Testis (tissue), 3 donors: ENCODE measurements around the gene C4orf17. TPM values are rescaled to one million over a fixed set of nuclear protein-coding genes. Genes with fewer than 3 reads are reported as not detected.

ENCODE experiments used
- DNase-seq: peaks from one replicate; pipeline ENCODE4 v3.0.0-alpha.2; 2019
- H3K27ac ChIP-seq, 2 donors: fragments of 200-600 bp; sonication (generic); one replicate each; pipeline ENCODE4 v1.5.1; 2019
- H3K27me3 ChIP-seq: fragments of 200-600 bp; sonication (generic); one replicate; pipeline ENCODE4 v1.5.1; 2019
- H3K36me3 ChIP-seq: fragments of 200-600 bp; sonication (generic); one replicate; pipeline ENCODE4 v1.5.1; 2017; ENCODE audit warnings: low read depth; ENCODE audit errors: missing control alignments
- H3K4me1 ChIP-seq: fragments of 200-600 bp; sonication (generic); one replicate; pipeline ENCODE4 v1.5.1; 2019
- H3K4me3 ChIP-seq, 2 donors: fragments of 200-600 bp; sonication (generic); one replicate each; pipeline ENCODE4 v1.5.1; 2017 to 2019
- H3K9me3 ChIP-seq: fragments of 200-600 bp; sonication (generic); one replicate; pipeline ENCODE4 v1.5.1; 2017
- POLR2A ChIP-seq: fragments of 450-650 bp; IDR thresholded peaks from one replicate; pipeline ENCODE4 v1.6.1; 2017; ENCODE audit warnings: antibody characterized with exemption, mild to moderate bottlenecking, moderate library complexity
- WGBS, 2 donors: methylation state at CpG; one replicate each; pipeline ENCODE4 v1.1.5; 2018; 5-methylcytosine and 5-hydroxymethylcytosine counted together
- intact Hi-C: fragments of 100-400 bp; cut with DNase I; formaldehyde crosslinking; loops from one replicate; pipeline ENCODE4 v1.15.1; 2023; ENCODE audit warnings: low total_unique reads
- polyA plus RNA-seq: library from polyadenylated mRNA; stranded (reverse); fragments of 350-450 nt; fragmentation: Illumina TruSeq; extraction: RNeasy Lipid Tissue Mini Kit (QIAGEN cat#74804); gene quantifications from one replicate; pipeline ENCODE4 v1.2.3, GENCODE V29; 2014; ENCODE audit warnings: low read depth, low replicate concordance; ENCODE audit not compliant: insufficient read depth
- total RNA-seq, 2 donors: library from RNA; depleted of rRNA; stranded (reverse); fragments of >200 nt; gene quantifications; one replicate each; pipeline ENCODE4 v1.2.3, GENCODE V29; 2016
- TF ChIP-seq, protein P1 (sequence below), 3 experiments: fragments of 450-650 bp in 2 of 3; fragments of 200-600 bp in 1 of 3; sonication (generic) in 1 of 3; IDR thresholded peaks; one replicate each; pipeline ENCODE4 v1.5.1; 2016 to 2019; ENCODE audit warnings: antibody characterized with exemption in 3 of 3, mild to moderate bottlenecking in 2 of 3, moderate library complexity in 1 of 3

C4orf17 gene
- total and polyA plus RNA-seq, 3 donors from 2014 or later = 10.9 to 51.2 (median 18.9) TPM

DNA sequence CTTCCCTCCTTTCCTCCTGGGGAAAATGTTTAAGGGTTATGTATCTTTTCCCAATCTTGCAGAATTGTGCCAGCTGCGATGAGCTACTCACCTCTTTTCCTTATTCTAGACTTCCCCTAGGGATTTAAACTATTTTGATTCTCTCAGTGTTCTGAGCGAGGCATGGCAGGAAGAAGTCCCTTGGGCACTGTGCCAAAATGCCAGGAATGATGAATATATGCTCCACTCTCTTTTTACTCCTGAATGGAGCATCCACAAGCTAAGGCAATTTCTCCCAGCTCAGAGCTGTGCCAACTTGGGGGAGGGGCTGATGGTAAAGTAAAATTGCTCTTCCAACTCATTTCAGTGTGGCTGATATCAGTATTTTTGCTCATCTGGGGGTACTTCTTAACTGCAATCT, 4.0 kb upstream of the C4orf17 start:
- WGBS, 2 donors = 54 to 55% methylated on average over 2 of the region's 2 CpGs
- Histone ChIP-seq H3K4me3 (no peak overlapping the region), H3K27me3 (no peaks in the 10 kb centered on the region), H3K27ac (no peak overlapping the region), H3K4me1 (no peaks in the 10 kb centered on the region), H3K36me3 (no peaks in the 10 kb centered on the region), H3K9me3 (no peaks in the 10 kb centered on the region)
- TF ChIP-seq, protein P1, sequence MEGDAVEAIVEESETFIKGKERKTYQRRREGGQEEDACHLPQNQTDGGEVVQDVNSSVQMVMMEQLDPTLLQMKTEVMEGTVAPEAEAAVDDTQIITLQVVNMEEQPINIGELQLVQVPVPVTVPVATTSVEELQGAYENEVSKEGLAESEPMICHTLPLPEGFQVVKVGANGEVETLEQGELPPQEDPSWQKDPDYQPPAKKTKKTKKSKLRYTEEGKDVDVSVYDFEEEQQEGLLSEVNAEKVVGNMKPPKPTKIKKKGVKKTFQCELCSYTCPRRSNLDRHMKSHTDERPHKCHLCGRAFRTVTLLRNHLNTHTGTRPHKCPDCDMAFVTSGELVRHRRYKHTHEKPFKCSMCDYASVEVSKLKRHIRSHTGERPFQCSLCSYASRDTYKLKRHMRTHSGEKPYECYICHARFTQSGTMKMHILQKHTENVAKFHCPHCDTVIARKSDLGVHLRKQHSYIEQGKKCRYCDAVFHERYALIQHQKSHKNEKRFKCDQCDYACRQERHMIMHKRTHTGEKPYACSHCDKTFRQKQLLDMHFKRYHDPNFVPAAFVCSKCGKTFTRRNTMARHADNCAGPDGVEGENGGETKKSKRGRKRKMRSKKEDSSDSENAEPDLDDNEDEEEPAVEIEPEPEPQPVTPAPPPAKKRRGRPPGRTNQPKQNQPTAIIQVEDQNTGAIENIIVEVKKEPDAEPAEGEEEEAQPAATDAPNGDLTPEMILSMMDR (IDR thresholded peaks at IDR 0.05) = no peak
- TF ChIP-seq POLR2A = no peak
- intact Hi-C loops = no loop called here
- no peak for DNase-seq

DNA sequence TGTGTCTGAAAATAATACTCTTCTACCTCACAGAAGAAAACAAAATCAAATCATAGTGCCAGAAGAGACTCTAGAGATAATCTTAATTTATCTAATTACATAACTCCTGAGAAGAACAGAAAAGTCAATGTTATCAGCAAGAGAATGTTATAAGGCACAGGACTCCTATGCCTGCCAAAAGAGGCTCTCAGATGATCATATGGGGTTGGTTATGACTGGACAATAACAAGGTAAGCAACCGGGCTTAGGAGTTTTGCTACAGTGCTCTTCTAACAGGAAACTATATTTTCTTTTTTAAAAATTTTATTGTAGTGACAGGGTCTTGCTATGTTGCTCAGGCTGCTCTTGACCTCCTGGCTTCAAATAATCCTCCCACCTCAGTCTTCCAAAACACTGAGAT, 3.5 kb upstream of the C4orf17 start:
- TF ChIP-seq, protein P1 (IDR thresholded peaks at IDR 0.05) = no peak
- TF ChIP-seq POLR2A = no peak
- no peak for DNase-seq
- 81 to 89% methylated on average over 1 of the region's 1 CpG for WGBS, 2 donors
- H3K4me3 ChIP-seq = no peak overlapping the region
- no peaks in the 10 kb centered on the region for H3K36me3 ChIP-seq
- no peak overlapping the region for H3K27ac ChIP-seq
- no peaks in the 10 kb centered on the region for H3K9me3 ChIP-seq
- H3K4me1 ChIP-seq = no peaks in the 10 kb centered on the region
- intact Hi-C loops = no loop called here
- no peaks in the 10 kb centered on the region for H3K27me3 ChIP-seq

DNA sequence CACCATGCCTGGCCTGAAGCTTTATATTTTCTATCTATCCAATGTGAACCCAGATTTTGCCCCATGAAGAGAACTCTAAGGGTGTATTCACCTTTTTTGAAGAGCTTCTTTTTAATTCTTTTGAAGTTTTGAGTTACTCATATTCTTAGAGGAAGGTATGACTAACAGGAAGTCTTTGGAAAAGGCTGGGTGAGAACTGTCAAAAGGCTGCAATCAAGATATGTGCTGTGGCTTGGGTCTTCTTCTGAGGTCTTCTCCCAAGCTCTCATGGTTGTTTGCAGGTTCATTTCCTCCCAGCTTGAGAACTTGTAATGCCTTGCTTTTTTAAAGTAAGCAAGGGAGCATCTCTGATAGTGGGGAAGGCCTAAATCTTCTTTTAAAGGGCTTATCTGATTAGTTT, 3.1 kb upstream of the C4orf17 start:
- Histone ChIP-seq H3K27me3 (no peaks in the 10 kb centered on the region), H3K4me3 (no peak overlapping the region), H3K27ac (no peak overlapping the region), H3K4me1 (no peaks in the 10 kb centered on the region), H3K36me3 (no peaks in the 10 kb centered on the region), H3K9me3 (no peaks in the 10 kb centered on the region)
- intact Hi-C loops = no loop called here
- DNase-seq = no peak
- TF ChIP-seq POLR2A = no peak
- TF ChIP-seq, protein P1 (IDR thresholded peaks at IDR 0.05) = no peak

DNA sequence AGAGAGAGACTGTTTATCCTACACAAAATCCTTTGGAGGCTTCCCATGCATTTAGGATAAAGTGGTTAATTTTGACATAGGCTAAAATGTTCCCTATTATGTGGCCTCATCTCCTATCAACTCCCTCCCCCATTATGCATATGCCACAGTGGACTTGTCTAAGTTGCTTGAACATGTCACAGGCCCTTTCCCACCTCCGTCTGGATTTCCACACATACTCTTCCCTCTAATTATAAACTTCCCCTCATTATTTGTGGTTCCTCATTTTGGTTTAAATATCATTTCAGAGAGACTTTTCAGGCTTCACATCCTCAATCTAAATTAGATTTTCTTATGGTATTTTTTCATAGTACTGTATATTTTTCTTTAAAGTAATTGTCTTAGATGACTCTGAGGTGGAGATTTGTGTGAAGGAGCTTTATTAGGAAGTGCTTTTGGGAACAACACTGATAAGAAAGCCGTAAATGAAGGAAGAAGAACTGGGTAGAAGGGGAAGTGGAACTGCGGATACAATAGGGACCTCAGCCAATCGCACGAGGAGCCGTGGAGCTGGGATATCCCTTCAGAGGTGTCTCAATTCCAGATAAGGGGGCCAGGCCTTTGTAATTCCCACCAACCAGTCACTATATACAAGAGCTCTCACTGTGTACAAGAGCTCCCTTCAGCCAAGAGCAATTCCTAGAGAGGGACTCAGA, 7.9 kb downstream of the C4orf17 start:
- H3K4me3 ChIP-seq = no peak overlapping the region

DNA sequence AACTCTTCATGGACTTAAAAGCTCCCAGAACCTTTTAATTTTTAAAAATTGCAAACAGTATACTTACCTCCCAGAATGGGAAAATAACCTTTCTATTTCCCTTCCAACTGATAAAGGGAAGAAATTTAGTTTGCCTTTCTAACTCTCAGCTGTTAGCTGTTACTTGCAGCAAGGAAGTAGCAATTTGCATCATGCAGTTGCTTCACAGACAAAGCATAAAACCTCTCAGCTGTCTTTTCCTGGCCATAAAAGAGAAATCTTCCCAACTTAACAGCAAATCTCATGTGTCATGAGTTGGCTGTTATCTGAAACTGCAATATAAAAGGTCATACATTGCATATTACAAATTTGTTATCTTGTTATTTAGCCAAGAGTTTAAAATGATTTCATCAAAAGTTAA, 18.4 kb downstream of the C4orf17 start:
- no peak for DNase-seq
- intact Hi-C loops = no loop called here
- no peaks in the 10 kb centered on the region for H3K27me3 ChIP-seq
- H3K4me1 ChIP-seq = no peaks in the 10 kb centered on the region
- H3K9me3 ChIP-seq = no peaks in the 10 kb centered on the region
- H3K4me3 ChIP-seq = no peak overlapping the region
- H3K36me3 ChIP-seq = no peaks in the 10 kb centered on the region
- TF ChIP-seq POLR2A = no peak
- TF ChIP-seq, protein P1 (IDR thresholded peaks at IDR 0.05) = no peak
- no peak overlapping the region for H3K27ac ChIP-seq

More for the DNA sequence above, 7.9 kb downstream of the C4orf17 start:
- no peaks in the 10 kb centered on the region for H3K4me1 ChIP-seq
- H3K27me3 ChIP-seq = no peaks in the 10 kb centered on the region
- H3K9me3 ChIP-seq = no peaks in the 10 kb centered on the region
- no peak for DNase-seq
- intact Hi-C loops = no loop called here
- 64 to 67% methylated on average over 6 of the region's 6 CpGs for WGBS, 2 donors
- TF ChIP-seq POLR2A = no peak
- TF ChIP-seq, protein P1 (IDR thresholded peaks at IDR 0.05) = no peak
- no peaks in the 10 kb centered on the region for H3K36me3 ChIP-seq
- no peak overlapping the region for H3K27ac ChIP-seq
